ENCODE measurements around the gene ZC3H10. TPM values are rescaled to one million over a fixed set of nuclear protein-coding genes. Genes with fewer than 3 reads are reported as not detected.
"Not testable (repeated sequence)": the region's sequence is repeated elsewhere in the genome, so short reads cannot be mapped to it uniquely, and the experiment has no call there.

ZC3H10 gene
- polyA plus RNA-seq, 4 donors: 1.1 to 4.0 (median 2.1) TPM

- WGBS, 3 donors: 0 to 1% (median 1%) methylated on average over 27 to 37 of the region's 37 CpGs
- H3K27ac ChIP-seq (ENCODE audit: low read depth in 1 of 3, low read length in 2 of 3): peak within 1 kb of the TSS; percentile 86 to 96 (median 86)
- FAIRE-seq (no peak), DNase-seq (peak; percentile 94 to 97)
- no peaks in the 10 kb centered on the region for H3K9me3 ChIP-seq (ENCODE audit: control insufficient read depth in 2 of 2, insufficient read depth in 1 of 2, low read depth in 1 of 2, low read length in 1 of 2)
- peaks cover 4 to 34% (median 7%) of the 10 kb centered on the region in 3 donors for H3K4me1 ChIP-seq (ENCODE audit: control insufficient read depth in 3 of 3, insufficient read depth in 2 of 3, low read depth in 1 of 3, low read length in 2 of 3)
- H3K4me3 ChIP-seq (ENCODE audit: low read depth in 1 of 3, low read length in 3 of 3): peak within 1 kb of the TSS; percentile 49 to 54 (median 52)
- H3K36me3 ChIP-seq (ENCODE audit: control insufficient read depth in 3 of 3, insufficient read depth in 2 of 3, low read depth in 1 of 3, low read length in 3 of 3): peaks cover 0 to 23% (median 5%) of the 10 kb centered on the region in 3 donors
- H3K27me3 ChIP-seq (ENCODE audit: control insufficient read depth in 3 of 3, insufficient read depth in 3 of 3, low read length in 3 of 3): no peaks in the 10 kb centered on the region
Measured at GRCh38 chr12:56152132-56152755, 34.2 kb downstream of the ZC3H10 start, which contains the start of gene MYL6B. MYL6B (plus strand) TSS chr12:56152587; CDS start chr12:56153919, 1,332 bp downstream.

- H3K27ac ChIP-seq (ENCODE audit: low read depth in 1 of 3, low read length in 2 of 3): peak overlapping the region; percentile 6 to 96 (median 86)
- FAIRE-seq: no peak
- WGBS, 3 donors: 3 to 10% (median 10%) methylated on average over 8 of the region's 8 CpGs
- H3K36me3 ChIP-seq (ENCODE audit: control insufficient read depth in 3 of 3, insufficient read depth in 2 of 3, low read depth in 1 of 3, low read length in 3 of 3): peaks cover 0 to 23% (median 5%) of the 10 kb centered on the region in 3 donors
- DNase-seq: peak in 1 of 2 donors; percentile 51
- H3K4me1 ChIP-seq (ENCODE audit: control insufficient read depth in 3 of 3, insufficient read depth in 2 of 3, low read depth in 1 of 3, low read length in 2 of 3): peaks cover 4 to 38% (median 7%) of the 10 kb centered on the region in 3 donors
- peak overlapping the region; percentile 49 to 54 (median 52) for H3K4me3 ChIP-seq (ENCODE audit: low read depth in 1 of 3, low read length in 3 of 3)
- no peaks in the 10 kb centered on the region for H3K9me3 ChIP-seq (ENCODE audit: control insufficient read depth in 2 of 2, insufficient read depth in 1 of 2, low read depth in 1 of 2, low read length in 1 of 2)
- no peaks in the 10 kb centered on the region for H3K27me3 ChIP-seq (ENCODE audit: control insufficient read depth in 3 of 3, insufficient read depth in 3 of 3, low read length in 3 of 3)
Measured at GRCh38 chr12:56152756-56153677, 35.0 kb downstream of the ZC3H10 start.

- 75 to 87% (median 77%) methylated on average over 5 of the region's 5 CpGs for WGBS, 3 donors
- DNase-seq: no peak
- FAIRE-seq: no peak
- H3K4me3 ChIP-seq (ENCODE audit: low read depth in 1 of 3, low read length in 3 of 3): no peak overlapping the region
- peaks cover 0 to 23% (median 5%) of the 10 kb centered on the region in 3 donors for H3K36me3 ChIP-seq (ENCODE audit: control insufficient read depth in 3 of 3, insufficient read depth in 2 of 3, low read depth in 1 of 3, low read length in 3 of 3)
- H3K27ac ChIP-seq (ENCODE audit: low read depth in 1 of 3, low read length in 2 of 3): no peak overlapping the region
- peaks cover 4 to 38% (median 7%) of the 10 kb centered on the region in 3 donors for H3K4me1 ChIP-seq (ENCODE audit: control insufficient read depth in 3 of 3, insufficient read depth in 2 of 3, low read depth in 1 of 3, low read length in 2 of 3)
- H3K9me3 ChIP-seq (ENCODE audit: control insufficient read depth in 2 of 2, insufficient read depth in 1 of 2, low read depth in 1 of 2, low read length in 1 of 2): no peaks in the 10 kb centered on the region
- no peaks in the 10 kb centered on the region for H3K27me3 ChIP-seq (ENCODE audit: control insufficient read depth in 3 of 3, insufficient read depth in 3 of 3, low read length in 3 of 3)
Measured at GRCh38 chr12:56153678-56154065, 35.6 kb downstream of the ZC3H10 start.

- WGBS, 3 donors: 92 to 97% (median 92%) methylated on average over 1 of the region's 1 CpG
- no peak for DNase-seq
- Histone ChIP-seq H3K27ac (ENCODE audit: low read depth in 1 of 3, low read length in 2 of 3) (no peak overlapping the region), H3K4me3 (ENCODE audit: low read depth in 1 of 3, low read length in 3 of 3) (no peak overlapping the region), H3K36me3 (ENCODE audit: control insufficient read depth in 3 of 3, insufficient read depth in 2 of 3, low read depth in 1 of 3, low read length in 3 of 3) (peaks cover 0 to 25% (median 5%) of the 10 kb centered on the region in 3 donors), H3K27me3 (ENCODE audit: control insufficient read depth in 3 of 3, insufficient read depth in 3 of 3, low read length in 3 of 3) (no peaks in the 10 kb centered on the region), H3K9me3 (ENCODE audit: control insufficient read depth in 2 of 2, insufficient read depth in 1 of 2, low read depth in 1 of 2, low read length in 1 of 2) (no peaks in the 10 kb centered on the region), H3K4me1 (ENCODE audit: control insufficient read depth in 3 of 3, insufficient read depth in 2 of 3, low read depth in 1 of 3, low read length in 2 of 3) (peaks cover 4 to 38% (median 7%) of the 10 kb centered on the region in 3 donors)
- no peak for FAIRE-seq
Measured at GRCh38 chr12:56154246-56154771, 36.2 kb downstream of the ZC3H10 start.

- Histone ChIP-seq H3K4me3 (ENCODE audit: low read depth in 1 of 3, low read length in 3 of 3) (no peak overlapping the region), H3K4me1 (ENCODE audit: control insufficient read depth in 3 of 3, insufficient read depth in 2 of 3, low read depth in 1 of 3, low read length in 2 of 3) (peaks cover 4 to 44% (median 7%) of the 10 kb centered on the region in 3 donors), H3K27ac (ENCODE audit: low read depth in 1 of 3, low read length in 2 of 3) (no peak overlapping the region), H3K9me3 (ENCODE audit: control insufficient read depth in 2 of 2, insufficient read depth in 1 of 2, low read depth in 1 of 2, low read length in 1 of 2) (no peaks in the 10 kb centered on the region), H3K27me3 (ENCODE audit: control insufficient read depth in 3 of 3, insufficient read depth in 3 of 3, low read length in 3 of 3) (no peaks in the 10 kb centered on the region), H3K36me3 (ENCODE audit: control insufficient read depth in 3 of 3, insufficient read depth in 2 of 3, low read depth in 1 of 3, low read length in 3 of 3) (peaks cover 0 to 27% (median 5%) of the 10 kb centered on the region in 3 donors)
- no peak for DNase-seq
- 89 to 92% (median 91%) methylated on average over 5 of the region's 5 CpGs for WGBS, 3 donors
- FAIRE-seq: no peak
Measured at GRCh38 chr12:56154818-56155217, 36.8 kb downstream of the ZC3H10 start.

GRCh38 chr12:56155256-56155845 lies 37.3 kb downstream of the ZC3H10 start:
- Histone ChIP-seq H3K9me3 (ENCODE audit: control insufficient read depth in 2 of 2, insufficient read depth in 1 of 2, low read depth in 1 of 2, low read length in 1 of 2) (no peaks in the 10 kb centered on the region), H3K36me3 (ENCODE audit: control insufficient read depth in 3 of 3, insufficient read depth in 2 of 3, low read depth in 1 of 3, low read length in 3 of 3) (peaks cover 0 to 29% (median 5%) of the 10 kb centered on the region in 3 donors), H3K27me3 (ENCODE audit: control insufficient read depth in 3 of 3, insufficient read depth in 3 of 3, low read length in 3 of 3) (no peaks in the 10 kb centered on the region), H3K4me1 (ENCODE audit: control insufficient read depth in 3 of 3, insufficient read depth in 2 of 3, low read depth in 1 of 3, low read length in 2 of 3) (peaks cover 4 to 49% (median 7%) of the 10 kb centered on the region in 3 donors), H3K27ac (ENCODE audit: low read depth in 1 of 3, low read length in 2 of 3) (peak overlapping the region in 1 of 3 donors; percentile 5), H3K4me3 (ENCODE audit: low read depth in 1 of 3, low read length in 3 of 3) (no peak overlapping the region)
- 64 to 86% (median 65%) methylated on average over 11 of the region's 11 CpGs for WGBS, 3 donors
- FAIRE-seq: no peak
- peak; percentile 39 to 74 for DNase-seq

GRCh38 chr12:56156464-56157200 lies 38.6 kb downstream of the ZC3H10 start:
- WGBS, 3 donors: 87 to 92% (median 91%) methylated on average over 21 of the region's 21 CpGs
- FAIRE-seq; DNase-seq; H3K9me3 ChIP-seq (ENCODE audit: control insufficient read depth in 2 of 2, insufficient read depth in 1 of 2, low read depth in 1 of 2, low read length in 1 of 2); H3K27me3 ChIP-seq (ENCODE audit: control insufficient read depth in 3 of 3, insufficient read depth in 3 of 3, low read length in 3 of 3): not testable (repeated sequence)
- peaks cover 8 to 41% (median 10%) of the 10 kb centered on the region in 3 donors for H3K36me3 ChIP-seq (ENCODE audit: control insufficient read depth in 3 of 3, insufficient read depth in 2 of 3, low read depth in 1 of 3, low read length in 3 of 3)
- H3K27ac ChIP-seq (ENCODE audit: low read depth in 1 of 3, low read length in 2 of 3): peak overlapping the region in 2 of 3 donors; percentile 82 to 99
- peak overlapping the region in 2 of 3 donors; percentile 64 to 97 for H3K4me3 ChIP-seq (ENCODE audit: low read depth in 1 of 3, low read length in 3 of 3)
- H3K4me1 ChIP-seq (ENCODE audit: control insufficient read depth in 3 of 3, insufficient read depth in 2 of 3, low read depth in 1 of 3, low read length in 2 of 3): peaks cover 4 to 51% (median 8%) of the 10 kb centered on the region in 3 donors

Data from small intestine (tissue), 7 donors.